Panc1 (cell line): ENCODE measurements around the gene PLB1. TPM values are rescaled to one million over a fixed set of nuclear protein-coding genes. Genes with fewer than 3 reads are reported as not detected.

Experiments
- ATAC-seq: fragments of 200-7000 bp; cut with Tn5 transposase; 2 replicates; pipeline ENCODE4 v1.9.1; 2020; ENCODE audit warnings: mild to moderate bottlenecking, moderate library complexity
- BruUV-seq: library from RNA; stranded (reverse); fragments of 400-500 nt; replicated peaks from 2 replicates; lab custom pipeline; 2021; lab: Mats Ljungman, UMichigan
- CTCF ChIA-PET: fragments of 300-600 bp; sonication (Branson Sonifier 250); formaldehyde crosslinking; loops from one replicate; lab custom pipeline; 2022; ENCODE audit warnings: antibody characterized with exemption; lab: Charles Lee
- POLR2A ChIA-PET: fragments of 300-600 bp; sonication (Branson Sonifier 250); formaldehyde crosslinking; loops from one replicate; lab custom pipeline; 2022; ENCODE audit warnings: antibody characterized with exemption; lab: Charles Lee
- DNase-seq: peaks from one replicate; pipeline ENCODE4 v3.0.0-alpha.2; 2010; ENCODE audit warnings: low read depth, low spot score
- H3K27ac ChIP-seq: 2 replicates; pipeline ENCODE4 v1.5.1; 2011; ENCODE audit warnings: mild to moderate bottlenecking, low read length, inconsistent platforms
- H3K27me3 ChIP-seq: fragments of 200-500 bp; sonication (Bioruptor generic); 2 replicates; pipeline ENCODE4 v1.6.0; 2014; ENCODE audit warnings: low read length, inconsistent platforms; ENCODE audit not compliant: control insufficient read depth, insufficient read depth
- H3K36me3 ChIP-seq: fragments of 200-500 bp; sonication (Bioruptor generic); 2 replicates; pipeline ENCODE4 v1.5.1; 2014; ENCODE audit warnings: inconsistent platforms, mild to moderate bottlenecking, low read length, moderate library complexity; ENCODE audit not compliant: control insufficient read depth, insufficient read depth
- H3K4me1 ChIP-seq: 2 replicates; pipeline ENCODE4 v1.5.1; 2011; ENCODE audit warnings: inconsistent platforms, mild to moderate bottlenecking, low read length, moderate library complexity; ENCODE audit not compliant: control insufficient read depth, insufficient read depth
- H3K4me3 ChIP-seq, 2 experiments: 2 replicates each; pipeline ENCODE4 v1.5.1; 2011 to 2012; ENCODE audit warnings: low read depth in 2 of 2, low read length in 2 of 2, mild to moderate bottlenecking in 2 of 2, inconsistent platforms in 1 of 2, moderate library complexity in 1 of 2
- H3K9me3 ChIP-seq: fragments of 200-500 bp; sonication (Bioruptor generic); 2 replicates; pipeline ENCODE4 v1.5.1; 2014; ENCODE audit warnings: low read depth, mild to moderate bottlenecking, inconsistent platforms, low read length, moderate library complexity; ENCODE audit not compliant: control insufficient read depth, insufficient read depth
- POLR2AphosphoS5 ChIP-seq: IDR thresholded peaks from 2 replicates; pipeline ENCODE4 v1.6.1; 2012; ENCODE audit warnings: mild to moderate bottlenecking, low read depth, low read length, moderate library complexity
- SIN3A ChIP-seq: IDR thresholded peaks from 2 replicates; pipeline ENCODE4 v1.6.1; 2012; ENCODE audit warnings: low read depth, mild to moderate bottlenecking, low read length, moderate library complexity, borderline replicate concordance; ENCODE audit not compliant: insufficient read depth
- TCF7L2 ChIP-seq: IDR thresholded peaks from 2 replicates; pipeline ENCODE4 v1.6.1; 2011; ENCODE audit warnings: mild to moderate bottlenecking, low read depth, low read length, inconsistent platforms
- in situ Hi-C: cut with HindIII; loops from 2 replicates; pipeline ENCODE4 v1.10.0; 2016; ENCODE audit warnings: low sequenced_read_pairs, low pct_unique_long_range_greater_than_20kb
- intact Hi-C: fragments of 100-400 bp; cut with micrococcal nuclease; formaldehyde crosslinking; loops from one replicate; pipeline ENCODE4 v1.10.0; 2022; ENCODE audit not compliant: unreplicated experiment
- total RNA-seq: library from RNA; stranded (reverse); gene quantifications from one replicate; pipeline ENCODE4 v1.2.1, GENCODE V29; 2021; ENCODE audit not compliant: unreplicated experiment
- TF ChIP-seq, protein P1 (sequence below), 2 experiments: IDR thresholded peaks; 2 replicates each; pipeline ENCODE4 v1.6.1; 2011 to 2012; ENCODE audit warnings: low read depth in 2 of 2, control low read depth in 1 of 2, low read length in 1 of 2, mild to moderate bottlenecking in 1 of 2, moderate library complexity in 1 of 2; ENCODE audit not compliant: insufficient read depth in 1 of 2
- TF ChIP-seq, protein P2 (sequence below): fragments of 450-650 bp; IDR thresholded peaks from 2 replicates; pipeline ENCODE4 v1.5.1; 2017; ENCODE audit warnings: mild to moderate bottlenecking

Gene PLB1
- total RNA-seq, 1 experiment from 2014 or later: 0.80 TPM

DNA sequence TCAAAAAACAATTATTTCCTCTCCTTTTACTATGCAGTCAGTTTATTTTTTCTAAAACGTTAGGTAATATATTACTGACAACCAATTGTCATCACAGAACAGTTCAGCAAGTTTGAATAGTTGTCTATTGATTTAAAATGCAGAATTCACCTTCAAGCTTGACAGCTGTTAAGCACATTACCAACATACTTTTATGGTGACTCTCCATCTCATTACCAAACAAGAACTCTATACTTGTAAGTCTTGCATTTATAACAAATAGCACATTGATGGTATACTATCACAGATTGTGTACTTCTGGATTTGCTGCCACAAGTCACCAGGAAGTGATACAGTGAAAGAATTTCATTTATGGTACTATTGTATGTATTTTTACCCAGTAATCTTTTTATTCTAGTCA lies 156.4 kb downstream of the PLB1 start:
- H3K9me3 ChIP-seq: no peaks in the 10 kb centered on the region
- H3K4me1 ChIP-seq: peaks cover 4% of the 10 kb centered on the region; the same call in 1 of the 2 replicates
- ChIA-PET POLR2A (interaction anchor here (0.7 kb wide), 1 partner anchor 12 kb away, joined by 4 read pairs; no protein-coding TSS in a partner anchor), CTCF (no interaction called here)
- H3K36me3 ChIP-seq: no peaks in the 10 kb centered on the region
- in situ Hi-C loops: no loop called here
- no peaks in the 10 kb centered on the region for H3K27me3 ChIP-seq
- H3K27ac ChIP-seq: no peak overlapping the region
- no peak for ATAC-seq
- no peak overlapping the region for H3K4me3 ChIP-seq
- intact Hi-C loops: no loop called here
- no TSS peak for BruUV-seq
- DNase-seq: no peak
- TF ChIP-seq SIN3A (no peak), TCF7L2 (no peak)
- TF ChIP-seq, protein P1, sequence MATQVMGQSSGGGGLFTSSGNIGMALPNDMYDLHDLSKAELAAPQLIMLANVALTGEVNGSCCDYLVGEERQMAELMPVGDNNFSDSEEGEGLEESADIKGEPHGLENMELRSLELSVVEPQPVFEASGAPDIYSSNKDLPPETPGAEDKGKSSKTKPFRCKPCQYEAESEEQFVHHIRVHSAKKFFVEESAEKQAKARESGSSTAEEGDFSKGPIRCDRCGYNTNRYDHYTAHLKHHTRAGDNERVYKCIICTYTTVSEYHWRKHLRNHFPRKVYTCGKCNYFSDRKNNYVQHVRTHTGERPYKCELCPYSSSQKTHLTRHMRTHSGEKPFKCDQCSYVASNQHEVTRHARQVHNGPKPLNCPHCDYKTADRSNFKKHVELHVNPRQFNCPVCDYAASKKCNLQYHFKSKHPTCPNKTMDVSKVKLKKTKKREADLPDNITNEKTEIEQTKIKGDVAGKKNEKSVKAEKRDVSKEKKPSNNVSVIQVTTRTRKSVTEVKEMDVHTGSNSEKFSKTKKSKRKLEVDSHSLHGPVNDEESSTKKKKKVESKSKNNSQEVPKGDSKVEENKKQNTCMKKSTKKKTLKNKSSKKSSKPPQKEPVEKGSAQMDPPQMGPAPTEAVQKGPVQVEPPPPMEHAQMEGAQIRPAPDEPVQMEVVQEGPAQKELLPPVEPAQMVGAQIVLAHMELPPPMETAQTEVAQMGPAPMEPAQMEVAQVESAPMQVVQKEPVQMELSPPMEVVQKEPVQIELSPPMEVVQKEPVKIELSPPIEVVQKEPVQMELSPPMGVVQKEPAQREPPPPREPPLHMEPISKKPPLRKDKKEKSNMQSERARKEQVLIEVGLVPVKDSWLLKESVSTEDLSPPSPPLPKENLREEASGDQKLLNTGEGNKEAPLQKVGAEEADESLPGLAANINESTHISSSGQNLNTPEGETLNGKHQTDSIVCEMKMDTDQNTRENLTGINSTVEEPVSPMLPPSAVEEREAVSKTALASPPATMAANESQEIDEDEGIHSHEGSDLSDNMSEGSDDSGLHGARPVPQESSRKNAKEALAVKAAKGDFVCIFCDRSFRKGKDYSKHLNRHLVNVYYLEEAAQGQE (IDR thresholded peaks at IDR 0.05; ENCODE audit: insufficient read depth in 1 of 2, low read depth in 2 of 2, low read length in 1 of 2): no peak
- TF ChIP-seq, protein P2, sequence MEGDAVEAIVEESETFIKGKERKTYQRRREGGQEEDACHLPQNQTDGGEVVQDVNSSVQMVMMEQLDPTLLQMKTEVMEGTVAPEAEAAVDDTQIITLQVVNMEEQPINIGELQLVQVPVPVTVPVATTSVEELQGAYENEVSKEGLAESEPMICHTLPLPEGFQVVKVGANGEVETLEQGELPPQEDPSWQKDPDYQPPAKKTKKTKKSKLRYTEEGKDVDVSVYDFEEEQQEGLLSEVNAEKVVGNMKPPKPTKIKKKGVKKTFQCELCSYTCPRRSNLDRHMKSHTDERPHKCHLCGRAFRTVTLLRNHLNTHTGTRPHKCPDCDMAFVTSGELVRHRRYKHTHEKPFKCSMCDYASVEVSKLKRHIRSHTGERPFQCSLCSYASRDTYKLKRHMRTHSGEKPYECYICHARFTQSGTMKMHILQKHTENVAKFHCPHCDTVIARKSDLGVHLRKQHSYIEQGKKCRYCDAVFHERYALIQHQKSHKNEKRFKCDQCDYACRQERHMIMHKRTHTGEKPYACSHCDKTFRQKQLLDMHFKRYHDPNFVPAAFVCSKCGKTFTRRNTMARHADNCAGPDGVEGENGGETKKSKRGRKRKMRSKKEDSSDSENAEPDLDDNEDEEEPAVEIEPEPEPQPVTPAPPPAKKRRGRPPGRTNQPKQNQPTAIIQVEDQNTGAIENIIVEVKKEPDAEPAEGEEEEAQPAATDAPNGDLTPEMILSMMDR: no peak

DNA sequence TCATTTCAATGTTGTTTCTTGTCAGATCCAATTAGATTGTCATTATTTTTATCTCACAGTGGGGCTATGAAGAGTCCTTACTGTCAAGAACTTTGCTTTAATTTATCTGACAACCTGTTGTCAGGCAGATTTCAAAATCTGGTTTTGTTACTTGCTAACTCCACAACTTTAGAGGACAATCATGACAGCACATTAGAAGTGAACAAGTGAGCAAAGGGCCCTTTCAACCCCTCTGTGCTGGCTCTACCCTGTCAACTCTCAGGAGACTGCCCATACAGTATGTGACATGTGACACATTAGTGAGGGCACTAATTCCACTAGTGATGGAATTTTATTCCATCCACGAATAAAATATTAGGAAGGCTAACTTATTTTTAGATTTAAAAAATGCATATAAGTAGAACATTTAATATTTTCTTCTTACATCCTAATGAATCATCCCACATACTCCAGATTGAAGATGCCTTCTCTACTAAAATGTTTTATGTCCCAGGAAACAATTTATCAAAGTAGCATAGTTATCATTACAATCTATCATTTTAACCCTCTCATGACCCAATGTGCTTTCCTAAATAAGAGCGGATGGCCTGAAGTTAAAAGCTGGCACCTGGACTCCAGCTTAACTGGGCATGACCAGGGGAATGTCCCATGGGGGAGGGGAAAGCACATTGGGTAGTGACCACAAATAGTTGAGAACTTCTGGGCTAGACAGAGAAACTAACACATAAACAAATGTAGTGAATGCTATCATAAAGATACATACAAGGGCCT lies 158.2 kb downstream of the PLB1 start:
- no peak for DNase-seq
- Histone ChIP-seq H3K27me3 (no peaks in the 10 kb centered on the region), H3K36me3 (no peaks in the 10 kb centered on the region), H3K9me3 (no peaks in the 10 kb centered on the region), H3K4me1 (peaks cover 4% of the 10 kb centered on the region; the same call in 1 of the 2 replicates), H3K27ac (no peak overlapping the region), H3K4me3 (no peak overlapping the region)
- no TSS peak for BruUV-seq
- intact Hi-C loops (no loop called here), in situ Hi-C loops (no loop called here)
- ATAC-seq: no peak
- TF ChIP-seq POLR2AphosphoS5 (no peak), SIN3A (no peak), TCF7L2 (no peak)
- TF ChIP-seq, protein P1 (IDR thresholded peaks at IDR 0.05; ENCODE audit: insufficient read depth in 1 of 2, low read depth in 2 of 2, low read length in 1 of 2): no peak
- TF ChIP-seq, protein P2: no peak
- CTCF ChIA-PET: no interaction called here
- POLR2A ChIA-PET: interaction anchor here (0.6 kb wide), 1 partner anchor 110 kb away, joined by 6 read pairs; no protein-coding TSS in a partner anchor
